Pancreas (tissue), 10 donors: Measurements from ENCODE around the gene TLR2. TPM values are rescaled to one million over a fixed set of nuclear protein-coding genes. Genes with fewer than 3 reads are reported as not detected.

Experiments used
- ATAC-seq, 4 donors: fragments of 200-7000 bp; cut with Tn5 transposase; one replicate each; pipeline versions ENCODE4 v1.8.0 to v1.9.1; 2020; ENCODE audit warnings: mild to moderate bottlenecking in 4 of 4, moderate library complexity in 4 of 4
- DNase-seq, 6 donors: peaks; one replicate each; pipeline ENCODE4 v3.0.0-alpha.2; 2020
- FAIRE-seq: peaks from 2 replicates; lab custom pipeline; 2012; peaks lifted over from hg19 to GRCh38; lab: Jason Lieb, UNC
- H3K27ac ChIP-seq, 4 donors: fragments of 200-600 bp; sonication (generic); 1 replicate in 3 of 4; 2 replicates in 1 of 4; pipeline versions ENCODE4 v1.5.0 to v1.8.0; 2020
- H3K27me3 ChIP-seq, 4 donors: fragments of 200-600 bp; one replicate each; pipeline ENCODE4 v1.8.0; 2021
- H3K36me3 ChIP-seq, 3 donors: fragments of 200-600 bp; sonication (generic) in 1 of 3; one replicate each; pipeline versions ENCODE4 v1.5.0 to v1.8.0; 2020 to 2021
- H3K4me1 ChIP-seq, 3 donors: fragments of 200-600 bp; one replicate each; pipeline ENCODE4 v1.8.0; 2021
- H3K4me3 ChIP-seq, 4 donors: fragments of 200-600 bp; sonication (generic) in 2 of 4; one replicate each; pipeline versions ENCODE4 v1.5.0 to v1.8.0; 2020 to 2021
- H3K9me3 ChIP-seq, 4 donors: fragments of 200-600 bp; one replicate each; pipeline ENCODE4 v1.8.0; 2021
- WGBS, 2 donors: extraction: QIAGEN DNeasy Blood & Tissue Kit; methylation state at CpG; one replicate each; pipeline ENCODE4 v1.1.7; 2013; 5-methylcytosine and 5-hydroxymethylcytosine counted together
- intact Hi-C, 3 donors: fragments of 100-400 bp; cut with DNase I; formaldehyde crosslinking; loops; one replicate each; pipeline versions ENCODE4 v1.11.1 to v1.14.2; 2022
- polyA plus RNA-seq, 2 donors: library from polyadenylated mRNA; stranded (reverse); fragments of 200-250 nt; gene quantifications; one replicate each; pipeline ENCODE4 v1.2.3, GENCODE V29; 2013
- total RNA-seq, 6 donors: library from RNA; stranded (reverse); fragmentation: NEBNext Ultra II Directional in 4 of 6; extraction: Animal tissue kit (Norgen Biotek cat#: 25700) in 4 of 6; gene quantifications; one replicate each; pipeline versions ENCODE4 v1.2.1 to v1.2.4, GENCODE V29; 2021 to 2023
- TF ChIP-seq, protein P1 (sequence below), 4 donors: fragments of 200-600 bp; sonication (generic) in 3 of 4; IDR thresholded peaks; one replicate each; pipeline versions ENCODE4 v1.5.0 to v1.8.0; 2021; ENCODE audit warnings: antibody characterized with exemption in 4 of 4
- donor health status: healthy with polysubstance abuse.
- donor health status: DM: no; HTN: no; CAD: no; lungs with moderate emphysema.
- donor health status: DM: no; HTN: no; CAD: no.
- donor health status: control.
- donor health status: control.
- donor health status: Bipolar disorder and iron deficiency.
- donor health status: DM: yes; HTN: yes; CAD: no.
- donor health status: DM: no; HTN: no; CAD: no.
- donor health status: DM: no; HTN: no; CAD: no.
- donor health status: DM: yes; HTN: yes; CAD: no.

TLR2 gene
- total and polyA plus RNA-seq, 8 donors = 2.3 to 23.9 (median 3.5) TPM

DNA sequence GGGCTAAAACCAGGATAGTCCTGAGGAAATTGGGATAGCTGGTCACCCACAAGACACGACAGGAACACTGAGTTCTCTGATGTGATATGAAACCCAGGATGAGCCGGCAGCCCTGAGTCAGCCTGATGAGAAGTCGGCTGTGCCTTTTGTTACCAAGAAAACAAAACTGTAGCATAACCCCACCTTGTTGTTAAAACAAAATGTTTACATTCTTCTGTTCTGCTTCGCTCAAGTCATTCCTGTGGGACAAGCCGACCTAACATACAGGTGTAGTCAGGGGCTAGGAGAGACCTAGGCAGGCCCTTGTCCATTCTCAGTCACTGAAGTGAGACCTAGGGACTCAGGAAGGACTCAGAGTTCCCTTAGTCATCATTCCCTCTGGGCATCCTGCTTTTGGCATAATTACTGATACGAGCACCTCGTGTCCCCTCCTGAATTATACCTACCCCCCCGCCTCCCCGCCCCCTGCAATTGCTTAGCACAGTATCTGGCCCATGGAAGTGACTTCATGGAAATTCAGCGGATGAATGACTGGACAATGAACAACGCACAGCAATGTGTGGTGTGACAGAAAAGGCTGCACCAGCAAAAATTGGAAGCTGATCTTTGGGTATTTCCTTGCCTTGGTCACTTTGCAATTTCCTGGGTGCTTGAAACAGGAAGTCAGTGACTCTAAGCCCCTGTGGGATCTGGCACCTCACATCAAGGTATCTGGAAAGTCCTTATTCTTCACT is 31.9 kb upstream of the TLR2 start:
- Histone ChIP-seq H3K27ac (peak overlapping the region in 2 of 4 donors; percentile 63 to 64), H3K27me3 (no peaks in the 10 kb centered on the region), H3K36me3 (no peaks in the 10 kb centered on the region), H3K4me3 (no peak overlapping the region), H3K4me1 (no peaks in the 10 kb centered on the region), H3K9me3 (peaks cover 0 to 3% (median 0%) of the 10 kb centered on the region in 4 donors)
- WGBS, 2 donors = 67 to 77% methylated on average over 11 of the region's 11 CpGs
- ATAC-seq (peak in 3 of 4 donors; percentile 8 to 51 (median 36)), FAIRE-seq (no peak), DNase-seq (no peak)
- intact Hi-C loops = no loop called here
- TF ChIP-seq, protein P1, sequence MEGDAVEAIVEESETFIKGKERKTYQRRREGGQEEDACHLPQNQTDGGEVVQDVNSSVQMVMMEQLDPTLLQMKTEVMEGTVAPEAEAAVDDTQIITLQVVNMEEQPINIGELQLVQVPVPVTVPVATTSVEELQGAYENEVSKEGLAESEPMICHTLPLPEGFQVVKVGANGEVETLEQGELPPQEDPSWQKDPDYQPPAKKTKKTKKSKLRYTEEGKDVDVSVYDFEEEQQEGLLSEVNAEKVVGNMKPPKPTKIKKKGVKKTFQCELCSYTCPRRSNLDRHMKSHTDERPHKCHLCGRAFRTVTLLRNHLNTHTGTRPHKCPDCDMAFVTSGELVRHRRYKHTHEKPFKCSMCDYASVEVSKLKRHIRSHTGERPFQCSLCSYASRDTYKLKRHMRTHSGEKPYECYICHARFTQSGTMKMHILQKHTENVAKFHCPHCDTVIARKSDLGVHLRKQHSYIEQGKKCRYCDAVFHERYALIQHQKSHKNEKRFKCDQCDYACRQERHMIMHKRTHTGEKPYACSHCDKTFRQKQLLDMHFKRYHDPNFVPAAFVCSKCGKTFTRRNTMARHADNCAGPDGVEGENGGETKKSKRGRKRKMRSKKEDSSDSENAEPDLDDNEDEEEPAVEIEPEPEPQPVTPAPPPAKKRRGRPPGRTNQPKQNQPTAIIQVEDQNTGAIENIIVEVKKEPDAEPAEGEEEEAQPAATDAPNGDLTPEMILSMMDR (IDR thresholded peaks at IDR 0.05) = no peak

DNA sequence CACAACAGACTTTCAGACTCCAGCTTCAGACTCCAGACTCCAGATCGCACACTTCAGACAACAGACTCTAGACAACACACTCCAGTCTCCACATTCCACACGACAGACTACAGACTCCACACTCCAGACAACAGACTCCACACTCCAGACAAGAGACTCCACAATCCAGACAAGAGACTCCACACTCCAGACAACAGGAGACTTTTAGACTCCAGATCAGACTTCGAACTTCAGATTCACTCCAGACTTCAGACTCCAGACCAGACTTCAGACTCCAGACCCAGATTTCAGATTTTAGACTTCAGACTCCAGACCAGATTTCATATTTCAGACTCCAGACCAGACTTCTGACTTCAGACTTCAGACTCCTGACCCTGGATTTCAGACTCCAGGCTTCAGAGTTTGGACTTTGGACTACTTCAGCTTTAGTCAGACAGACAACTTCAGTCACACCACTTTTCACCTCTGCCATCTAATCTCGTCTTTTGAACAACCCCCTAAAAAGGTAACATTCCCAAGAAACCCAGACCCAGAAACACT is 29.0 kb upstream of the TLR2 start:
- FAIRE-seq (no peak), ATAC-seq (no peak), DNase-seq (no peak)
- Histone ChIP-seq H3K4me1 (no peaks in the 10 kb centered on the region), H3K9me3 (peaks cover 0 to 3% (median 0%) of the 10 kb centered on the region in 4 donors), H3K4me3 (no peak overlapping the region), H3K27ac (peak overlapping the region in 2 of 4 donors; percentile 8 to 36), H3K36me3 (no peaks in the 10 kb centered on the region), H3K27me3 (no peaks in the 10 kb centered on the region)
- TF ChIP-seq, protein P1 (IDR thresholded peaks at IDR 0.05) = no peak
- WGBS, 2 donors = 50 to 58% methylated on average over 4 of the region's 4 CpGs
- intact Hi-C loops = no loop called here

DNA sequence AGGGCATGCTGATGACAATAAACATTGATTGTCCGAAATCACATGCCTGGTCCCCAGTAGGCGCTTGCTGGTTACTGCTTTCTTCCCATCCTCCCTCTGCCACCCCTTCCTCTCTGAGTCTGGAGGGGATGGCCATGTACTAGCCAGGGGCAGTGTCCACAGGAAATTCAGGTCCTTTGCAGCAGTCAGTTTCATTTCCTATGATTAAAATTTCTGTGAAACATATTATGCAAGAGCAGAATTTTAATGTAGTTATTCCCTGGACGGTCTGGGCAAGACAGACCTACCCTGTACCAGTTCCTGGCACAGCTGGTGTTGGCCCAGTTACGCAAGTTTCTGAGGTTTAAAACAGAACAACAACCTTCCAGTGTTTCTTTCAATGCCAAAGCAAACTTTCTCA is 28.2 kb upstream of the TLR2 start:
- peak overlapping the region in 1 of 4 donors; percentile 41 for H3K27ac ChIP-seq
- TF ChIP-seq, protein P1 (IDR thresholded peaks at IDR 0.05) = no peak
- FAIRE-seq = no peak
- intact Hi-C loops = no loop called here
- H3K4me1 ChIP-seq = no peaks in the 10 kb centered on the region
- peak in 1 of 6 donors; percentile 39 for DNase-seq
- H3K27me3 ChIP-seq = no peaks in the 10 kb centered on the region
- WGBS, 2 donors = 67 to 76% methylated on average over 4 of the region's 4 CpGs
- no peaks in the 10 kb centered on the region for H3K36me3 ChIP-seq
- H3K9me3 ChIP-seq = peaks cover 0 to 3% (median 0%) of the 10 kb centered on the region in 4 donors
- ATAC-seq = peak in 3 of 4 donors; percentile 45 to 63 (median 53)
- no peak overlapping the region for H3K4me3 ChIP-seq

DNA sequence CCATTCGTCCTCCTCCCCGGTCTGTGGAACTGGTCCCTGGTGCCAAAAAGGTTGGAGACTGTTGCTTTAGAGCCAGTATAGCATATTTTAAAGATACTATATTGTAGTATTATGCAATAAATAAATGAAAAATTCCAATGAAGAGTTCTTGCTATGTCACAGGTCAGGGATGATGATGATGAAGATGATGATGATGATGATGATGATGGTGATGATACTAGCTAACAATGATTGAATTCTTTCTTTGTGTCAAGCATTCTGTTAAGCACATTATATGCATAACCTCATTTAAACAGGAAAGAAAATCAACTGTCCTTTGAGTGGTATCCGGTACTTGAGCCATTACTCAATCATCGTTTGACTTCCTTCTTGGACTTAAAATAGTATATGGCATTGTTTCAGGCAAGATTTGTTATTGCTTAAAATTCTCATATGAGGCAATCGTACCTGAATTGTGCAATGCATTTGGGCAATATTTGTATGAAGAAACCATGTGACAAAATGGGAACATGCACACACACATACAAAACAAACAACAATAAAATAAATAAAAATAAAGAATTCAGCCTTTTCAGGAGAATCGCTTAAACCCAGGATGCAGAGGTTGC is 22.8 kb upstream of the TLR2 start:
- ATAC-seq = peak in 2 of 4 donors; percentile 60 to 70
- intact Hi-C loops = no loop called here
- Histone ChIP-seq H3K27me3 (no peaks in the 10 kb centered on the region), H3K36me3 (no peaks in the 10 kb centered on the region), H3K4me1 (no peaks in the 10 kb centered on the region), H3K9me3 (no peaks in the 10 kb centered on the region), H3K27ac (peak overlapping the region in 1 of 4 donors; percentile 21), H3K4me3 (no peak overlapping the region)
- no peak for DNase-seq
- TF ChIP-seq, protein P1 (IDR thresholded peaks at IDR 0.05) = no peak
- FAIRE-seq = no peak
- 72 to 77% methylated on average over 6 of the region's 6 CpGs for WGBS, 2 donors
